T-helper 2 cell treated with Interferon-gamma antibody and Interleukin-4, amounts not matched to agents 5 μg/mL and 100 μg/mL, for 36 hours (primary cell): ENCODE measurements around the gene MARCKSL1.
A peak's percentile ranks its signal among the peaks of the same experiment; 100 is the strongest.
"Not testable (repeated sequence)": the region's sequence is repeated elsewhere in the genome, so short reads cannot be mapped to it uniquely, and the experiment has no call there.

Source experiments
- DNase-seq: peaks from one replicate; pipeline ENCODE4 v3.0.0; 2021; ENCODE audit warnings: low spot score
- H3K27ac Mint-ChIP-seq: one replicate; pipeline ENCODE4 v1.8.0; 2021; ENCODE audit warnings: mild to moderate bottlenecking, mixed read lengths
- H3K27me3 Mint-ChIP-seq: one replicate; pipeline ENCODE4 v1.8.0; 2021; ENCODE audit warnings: low read depth, mixed read lengths
- H3K36me3 Mint-ChIP-seq: one replicate; pipeline ENCODE4 v1.8.0; 2021; ENCODE audit warnings: low read depth, mixed read lengths
- H3K4me1 Mint-ChIP-seq: one replicate; pipeline ENCODE4 v1.8.0; 2021; ENCODE audit warnings: low read depth, mixed read lengths
- H3K4me3 Mint-ChIP-seq: one replicate; pipeline ENCODE4 v1.8.0; 2022; ENCODE audit warnings: mild to moderate bottlenecking, moderate library complexity, mixed read lengths
- H3K9me3 Mint-ChIP-seq: one replicate; pipeline ENCODE4 v1.8.0; 2021; ENCODE audit warnings: mixed read lengths

Gene MARCKSL1

DNA sequence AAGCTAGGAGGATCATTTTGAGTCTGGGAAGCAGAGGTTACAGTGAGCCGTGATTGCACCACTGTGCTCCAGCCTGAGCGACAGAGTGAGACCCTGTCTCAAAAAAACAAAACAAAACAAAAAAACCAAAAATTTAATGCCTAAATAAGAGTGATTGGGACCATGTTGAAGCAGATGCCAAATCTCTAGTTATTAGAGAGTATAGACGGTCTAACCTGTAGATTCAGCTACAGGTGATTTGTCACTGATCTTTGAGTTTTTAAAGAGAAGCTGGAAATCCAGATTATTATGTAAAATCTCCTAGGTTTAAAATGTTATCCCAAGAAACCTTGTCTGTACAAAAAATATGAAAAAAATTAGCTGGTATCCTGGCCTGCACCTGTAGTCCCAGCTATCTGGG, 32.7 kb downstream of the MARCKSL1 start:
- H3K27me3 Mint-ChIP-seq, result no peaks in the 10 kb centered on the region
- no peak overlapping the region for H3K27ac Mint-ChIP-seq

DNA sequence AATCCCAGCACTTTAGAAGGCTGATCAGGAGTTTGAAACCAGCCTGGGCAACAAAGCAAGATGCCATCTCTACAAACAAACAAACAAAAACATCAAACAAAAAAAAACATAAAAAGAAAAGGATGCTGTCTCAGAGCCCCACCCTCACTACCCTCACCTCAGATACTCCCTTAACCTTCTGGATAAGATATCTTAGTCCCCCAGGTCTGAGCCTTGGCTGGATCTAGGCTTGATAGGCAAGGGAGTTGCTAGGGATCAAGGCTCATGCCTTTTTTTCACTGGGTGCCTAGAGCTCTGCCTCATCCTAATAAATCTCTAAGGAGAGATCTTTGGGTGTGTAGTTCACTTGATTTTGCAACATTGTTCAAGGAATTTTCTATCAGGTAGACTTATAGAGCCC, 36.7 kb downstream of the MARCKSL1 start:
- DNase-seq, result no peak
- H3K4me3 Mint-ChIP-seq, result no peak overlapping the region
- no peaks in the 10 kb centered on the region for H3K9me3 Mint-ChIP-seq
- no peaks in the 10 kb centered on the region for H3K27me3 Mint-ChIP-seq
- H3K27ac Mint-ChIP-seq, result no peak overlapping the region
- peaks cover 29% of the 10 kb centered on the region for H3K4me1 Mint-ChIP-seq
- peaks cover 51% of the 10 kb centered on the region for H3K36me3 Mint-ChIP-seq

More for the DNA sequence above, 32.7 kb downstream of the MARCKSL1 start:
- DNase-seq, result no peak
- H3K36me3 Mint-ChIP-seq, result peaks cover 48% of the 10 kb centered on the region
- H3K4me3 Mint-ChIP-seq, result no peak overlapping the region
- no peaks in the 10 kb centered on the region for H3K9me3 Mint-ChIP-seq
- peaks cover 23% of the 10 kb centered on the region for H3K4me1 Mint-ChIP-seq

DNA sequence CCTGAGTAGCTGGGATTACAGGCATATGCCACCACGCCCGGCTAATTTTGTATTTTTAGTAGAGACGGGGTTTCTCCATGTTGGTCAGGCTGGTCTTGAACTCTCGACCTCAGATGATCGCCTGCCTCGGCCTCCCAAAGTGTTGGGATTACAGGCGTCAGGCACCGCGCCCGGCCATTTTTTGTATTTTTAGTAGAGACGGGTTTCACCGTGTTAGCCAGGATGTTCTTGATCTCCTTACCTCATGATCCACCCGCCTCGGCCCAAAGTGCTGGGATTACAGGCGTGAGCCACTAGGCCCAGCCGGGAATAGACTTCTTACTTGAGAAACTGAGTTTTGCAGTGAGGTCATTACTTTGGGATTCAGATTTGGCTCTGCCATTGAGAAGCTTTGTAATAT, 37.8 kb downstream of the MARCKSL1 start:
- not testable (repeated sequence) for H3K4me3 Mint-ChIP-seq, H3K27ac Mint-ChIP-seq, H3K9me3 Mint-ChIP-seq, DNase-seq, H3K27me3 Mint-ChIP-seq
- Mint-ChIP-seq H3K4me1 (peaks cover 33% of the 10 kb centered on the region), H3K36me3 (peaks cover 43% of the 10 kb centered on the region)

DNA sequence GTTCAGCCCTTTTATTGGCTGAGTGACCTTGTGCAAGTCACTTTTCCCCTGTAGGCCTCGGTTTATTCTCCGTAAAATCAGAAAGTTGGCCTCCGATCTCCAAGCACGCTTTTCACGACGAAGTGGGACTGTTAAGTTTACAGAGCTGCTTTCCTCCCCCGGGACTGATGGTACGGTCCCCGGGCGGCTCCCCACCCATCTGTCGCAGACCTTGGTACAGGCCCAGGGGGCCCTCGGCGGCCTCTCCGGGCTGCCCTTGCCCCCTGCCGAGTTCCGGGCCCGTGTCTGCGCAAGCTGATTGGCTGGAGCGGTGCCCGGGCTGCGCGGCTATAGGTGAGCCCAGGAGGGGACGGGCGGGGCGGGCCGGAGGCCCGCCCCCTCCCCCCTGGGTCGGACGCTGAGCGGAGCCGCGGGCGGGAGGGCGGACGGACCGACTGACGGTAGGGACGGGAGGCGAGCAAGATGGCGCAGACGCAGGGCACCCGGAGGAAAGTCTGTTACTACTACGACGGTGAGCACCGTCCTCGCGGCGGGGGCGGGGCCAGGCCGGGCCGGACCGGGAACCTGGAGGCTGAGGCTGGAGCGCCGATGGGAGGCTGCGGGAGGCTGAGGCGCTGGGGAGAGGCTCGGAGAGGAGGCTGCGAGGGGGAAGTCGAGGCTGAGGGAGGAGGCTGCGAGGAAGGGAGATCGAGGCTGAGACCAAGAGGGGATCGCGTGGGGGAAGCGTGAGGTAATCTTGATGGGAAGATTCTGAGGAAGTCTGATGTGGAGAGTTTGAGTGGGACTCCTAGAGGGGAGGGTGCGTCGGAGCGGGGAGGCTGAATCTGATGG, 44.1 kb downstream of the MARCKSL1 start, which contains the start of gene HDAC1:
TSS of gene HDAC1 (plus strand) at position 376 of the 831 bp plus-strand sequence. CDS start at position 463, 87 bp downstream.
- no peaks in the 10 kb centered on the region for H3K27me3 Mint-ChIP-seq
- peak; percentile 97 for DNase-seq
- no peaks in the 10 kb centered on the region for H3K9me3 Mint-ChIP-seq
- peak within 1 kb of the TSS; percentile 96 for H3K4me3 Mint-ChIP-seq
- peak within 1 kb of the TSS; percentile 93 for H3K27ac Mint-ChIP-seq
- H3K36me3 Mint-ChIP-seq, result peaks cover 30% of the 10 kb centered on the region
- peaks cover 38% of the 10 kb centered on the region for H3K4me1 Mint-ChIP-seq

DNA sequence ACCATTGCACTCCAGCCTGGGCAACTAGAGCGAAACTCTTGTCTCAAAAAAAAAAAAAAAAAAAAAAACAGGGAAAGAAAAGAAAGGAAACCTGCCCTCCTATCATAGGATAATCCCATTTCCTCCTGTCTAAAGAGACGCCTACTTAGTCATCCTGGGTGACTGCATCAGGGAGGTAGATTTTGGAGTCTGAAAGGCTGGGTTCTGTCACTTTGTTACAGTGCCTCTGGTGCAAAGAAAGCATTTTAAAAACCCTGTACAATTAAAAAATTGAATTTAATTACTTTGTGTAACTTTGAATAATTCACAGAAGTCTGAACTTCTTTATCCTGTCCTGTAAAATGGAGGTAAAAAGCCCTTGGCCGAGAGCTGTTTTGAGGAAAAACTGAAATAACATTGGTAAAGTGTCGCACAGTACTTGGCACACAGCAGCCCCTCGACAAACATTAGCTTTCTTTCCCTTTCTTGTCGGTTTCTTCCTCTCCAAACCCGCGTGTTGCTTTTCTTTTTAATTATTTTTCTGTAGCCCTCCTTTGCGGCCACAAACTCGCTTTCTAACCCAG, 44.8 kb downstream of the MARCKSL1 start:
- Mint-ChIP-seq H3K4me3 (peak overlapping the region; percentile 96), H3K27me3 (no peaks in the 10 kb centered on the region), H3K36me3 (peaks cover 31% of the 10 kb centered on the region), H3K4me1 (peaks cover 33% of the 10 kb centered on the region), H3K9me3 (no peaks in the 10 kb centered on the region), H3K27ac (peak overlapping the region; percentile 93)
- no peak for DNase-seq

DNA sequence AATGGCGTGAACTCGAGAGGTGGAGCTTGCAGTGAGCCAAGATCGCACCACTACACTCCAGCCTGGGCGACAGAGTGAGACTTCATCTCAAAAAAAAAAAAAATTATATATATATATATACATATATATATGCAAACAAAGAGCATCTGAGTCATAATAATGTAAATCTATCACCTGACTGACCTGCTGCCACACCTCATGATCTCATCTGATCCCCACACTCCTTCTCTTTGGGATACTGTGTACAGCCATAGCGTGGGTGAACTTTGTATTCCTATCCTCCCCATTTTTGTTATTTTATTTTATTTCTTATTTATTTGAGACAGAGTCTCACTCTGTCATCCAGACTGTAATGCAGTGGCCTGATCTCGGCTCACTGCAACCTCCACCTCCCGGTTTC, 46.8 kb downstream of the MARCKSL1 start:
- peaks cover 32% of the 10 kb centered on the region for H3K36me3 Mint-ChIP-seq
- H3K4me1 Mint-ChIP-seq, result peaks cover 19% of the 10 kb centered on the region
- DNase-seq, result no peak
- H3K27me3 Mint-ChIP-seq, result no peaks in the 10 kb centered on the region
- H3K4me3 Mint-ChIP-seq, result no peak overlapping the region
- H3K27ac Mint-ChIP-seq, result no peak overlapping the region
- no peaks in the 10 kb centered on the region for H3K9me3 Mint-ChIP-seq

GRCh38 chr1:32286763-32287162, 49.3 kb downstream of the MARCKSL1 start:
- Mint-ChIP-seq H3K27ac (peak overlapping the region; percentile 15), H3K27me3 (no peaks in the 10 kb centered on the region), H3K4me3 (no peak overlapping the region), H3K9me3 (no peaks in the 10 kb centered on the region), H3K36me3 (peaks cover 30% of the 10 kb centered on the region), H3K4me1 (peaks cover 12% of the 10 kb centered on the region)
- DNase-seq, result no peak

GRCh38 chr1:32285658-32286057, 50.4 kb downstream of the MARCKSL1 start:
- Mint-ChIP-seq H3K36me3 (peaks cover 40% of the 10 kb centered on the region), H3K4me1 (peaks cover 4% of the 10 kb centered on the region), H3K27ac (no peak overlapping the region), H3K4me3 (no peak overlapping the region), H3K9me3 (no peaks in the 10 kb centered on the region), H3K27me3 (no peaks in the 10 kb centered on the region)
- no peak for DNase-seq

DNA sequence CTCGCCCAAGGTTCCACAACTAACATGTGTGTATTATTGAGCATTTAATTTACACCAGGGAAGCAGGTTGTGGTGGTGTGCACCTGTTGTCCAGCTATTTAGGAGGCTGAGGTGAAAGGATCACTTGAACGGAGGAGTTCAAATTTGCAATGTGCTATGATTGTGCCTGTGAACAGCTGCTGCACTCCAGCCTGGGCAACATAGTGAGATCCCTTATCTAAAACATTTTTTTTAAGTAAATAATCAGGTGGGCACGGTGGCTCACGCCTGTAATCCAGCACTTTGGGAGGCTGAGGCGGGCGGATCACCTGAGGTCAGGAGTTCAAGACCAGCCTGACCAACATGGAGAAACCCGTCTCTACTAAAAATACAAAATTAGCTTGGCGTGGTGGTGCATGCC, 51.3 kb downstream of the MARCKSL1 start:
- not testable (repeated sequence) for H3K27ac Mint-ChIP-seq, H3K4me1 Mint-ChIP-seq, H3K9me3 Mint-ChIP-seq, DNase-seq, H3K4me3 Mint-ChIP-seq, H3K27me3 Mint-ChIP-seq
- H3K36me3 Mint-ChIP-seq, result peaks cover 47% of the 10 kb centered on the region
